Ectodermal cell (in vitro differentiated cells): ENCODE results near the gene NOL9.

ENCODE experiments used
- H3K27ac ChIP-seq: 2 replicates; pipeline ENCODE4 v1.7.0; 2013; ENCODE audit warnings: mild to moderate bottlenecking, low read depth, low read length; ENCODE audit not compliant: insufficient read depth, poor library complexity, severe bottlenecking
- H3K27me3 ChIP-seq: 2 replicates; pipeline ENCODE4 v1.7.0; 2013; ENCODE audit warnings: mild to moderate bottlenecking, low read length; ENCODE audit not compliant: insufficient read depth, control insufficient read depth, poor library complexity, severe bottlenecking
- H3K36me3 ChIP-seq: one replicate; pipeline ENCODE4 v1.7.0; 2013; ENCODE audit warnings: low read length; ENCODE audit not compliant: control insufficient read depth, insufficient read depth
- H3K4me1 ChIP-seq: one replicate; pipeline ENCODE4 v1.7.0; 2013; ENCODE audit warnings: low read length; ENCODE audit not compliant: control insufficient read depth, insufficient read depth
- H3K4me3 ChIP-seq: 2 replicates; pipeline ENCODE4 v1.7.0; 2013; ENCODE audit warnings: low read depth, low read length, control low read depth; ENCODE audit not compliant: insufficient read depth
- H3K9me3 ChIP-seq: 2 replicates; pipeline ENCODE4 v1.7.0; 2013; ENCODE audit warnings: mild to moderate bottlenecking, low read length, moderate library complexity; ENCODE audit not compliant: control insufficient read depth
- WGBS, 2 experiments: methylation state at CpG; one replicate each; pipeline ENCODE4 v1.1.7; 2013; ENCODE audit warnings: missing lambda C conversion rate in 2 of 2; 5-methylcytosine and 5-hydroxymethylcytosine counted together

Gene NOL9

GRCh38 chr1:6588893-6589520, 34.7 kb upstream of the NOL9 start:
- WGBS, 2 experiments = 93 to 95% methylated on average over 24 of the region's 24 CpGs
- H3K36me3 ChIP-seq = peaks cover 20% of the 10 kb centered on the region
- no peaks in the 10 kb centered on the region for H3K4me1 ChIP-seq
- H3K4me3 ChIP-seq = no peak overlapping the region
- no peak overlapping the region for H3K27ac ChIP-seq
- H3K9me3 ChIP-seq = no peaks in the 10 kb centered on the region
- no peaks in the 10 kb centered on the region for H3K27me3 ChIP-seq

GRCh38 chr1:6588128-6588892, 34.0 kb upstream of the NOL9 start:
- no peaks in the 10 kb centered on the region for H3K9me3 ChIP-seq
- H3K27ac ChIP-seq = no peak overlapping the region
- no peak overlapping the region for H3K4me3 ChIP-seq
- H3K36me3 ChIP-seq = peaks cover 18% of the 10 kb centered on the region
- 93 to 95% methylated on average over 25 of the region's 25 CpGs for WGBS, 2 experiments
- no peaks in the 10 kb centered on the region for H3K4me1 ChIP-seq
- H3K27me3 ChIP-seq = no peaks in the 10 kb centered on the region

DNA sequence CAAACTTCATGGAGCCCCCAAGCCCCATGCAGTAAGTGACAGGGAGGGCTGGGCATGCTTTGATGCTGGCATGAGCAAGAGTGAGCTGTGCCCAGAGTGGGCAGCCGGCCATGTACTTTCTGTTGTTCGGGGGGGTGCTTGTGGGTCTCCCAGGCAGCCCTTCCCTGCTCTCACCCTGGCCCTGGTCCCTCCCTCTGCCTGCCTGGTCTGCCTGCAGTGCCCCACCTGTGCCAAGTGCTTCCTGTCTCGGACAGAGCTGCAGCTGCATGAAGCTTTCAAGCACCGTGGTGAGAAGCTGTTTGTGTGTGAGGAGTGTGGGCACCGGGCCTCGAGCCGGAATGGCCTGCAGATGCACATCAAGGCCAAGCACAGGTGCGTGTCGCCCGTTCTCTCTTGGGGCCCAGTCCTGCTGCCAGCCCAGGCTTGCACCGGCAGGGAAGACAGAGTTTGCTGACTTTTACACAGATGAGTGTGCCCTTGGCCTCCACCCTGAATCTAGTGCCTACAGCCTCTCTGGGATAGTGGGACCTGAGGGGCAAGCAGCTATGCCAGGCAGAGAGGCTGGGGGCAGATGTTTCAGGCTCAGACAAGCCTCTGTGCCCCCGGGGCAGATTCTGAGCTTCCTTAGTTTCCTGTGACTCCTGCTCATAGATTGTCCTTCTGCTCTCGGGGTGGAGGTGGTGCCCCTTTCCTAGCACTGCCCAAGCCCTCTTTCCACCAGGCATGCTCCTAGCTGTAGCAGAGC, 33.1 kb upstream of the NOL9 start:
- Histone ChIP-seq H3K27me3 (no peaks in the 10 kb centered on the region), H3K4me3 (no peak overlapping the region), H3K4me1 (no peaks in the 10 kb centered on the region), H3K9me3 (no peaks in the 10 kb centered on the region), H3K27ac (no peak overlapping the region), H3K36me3 (peaks cover 18% of the 10 kb centered on the region)
- 94 to 96% methylated on average over 13 of the region's 13 CpGs for WGBS, 2 experiments

DNA sequence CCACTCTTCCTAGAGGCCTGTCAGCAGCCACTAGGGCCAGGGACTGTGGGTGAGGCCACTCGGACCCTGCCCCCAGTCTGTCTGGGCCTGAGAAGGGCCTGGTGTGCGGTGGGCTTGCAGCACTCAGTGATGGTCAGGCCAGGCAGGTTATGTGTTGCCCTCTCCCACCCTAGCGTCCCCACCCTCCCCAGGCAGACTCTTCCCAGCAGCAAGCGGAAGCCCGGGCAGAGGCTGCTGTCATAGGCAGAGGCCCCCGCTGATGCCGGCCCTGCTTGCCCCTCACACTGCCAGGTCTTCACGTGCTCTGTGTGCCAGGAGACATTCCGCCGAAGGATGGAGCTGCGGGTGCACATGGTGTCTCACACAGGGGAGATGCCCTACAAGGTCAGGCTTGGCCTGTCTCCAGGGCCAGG, 32.1 kb upstream of the NOL9 start:
- Histone ChIP-seq H3K4me3 (no peak overlapping the region), H3K9me3 (no peaks in the 10 kb centered on the region), H3K27me3 (no peaks in the 10 kb centered on the region), H3K27ac (no peak overlapping the region), H3K36me3 (peaks cover 18% of the 10 kb centered on the region), H3K4me1 (no peaks in the 10 kb centered on the region)
- WGBS, 2 experiments = 94 to 95% methylated on average over 11 of the region's 11 CpGs

DNA sequence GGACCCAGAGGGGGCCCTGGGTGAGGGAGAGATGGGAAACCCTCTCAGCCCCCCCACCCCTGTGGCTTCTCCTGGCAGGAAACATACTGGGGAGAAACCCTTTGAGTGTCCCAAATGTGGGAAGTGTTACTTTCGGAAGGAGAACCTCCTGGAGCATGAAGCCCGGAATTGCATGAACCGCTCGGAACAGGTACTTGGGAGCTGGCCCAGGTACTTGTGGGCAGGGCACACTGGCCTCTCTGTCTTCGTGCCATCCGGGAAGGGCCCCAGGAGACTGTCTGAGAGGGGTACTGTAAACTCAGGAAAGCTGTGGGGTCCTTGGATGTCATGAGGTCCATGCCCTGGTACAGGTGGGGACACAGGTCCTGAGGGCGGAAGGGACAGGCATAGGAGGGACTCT, 31.5 kb upstream of the NOL9 start:
- peaks cover 2% of the 10 kb centered on the region for H3K4me1 ChIP-seq
- WGBS, 2 experiments = 92% methylated on average over 7 of the region's 7 CpGs
- no peaks in the 10 kb centered on the region for H3K9me3 ChIP-seq
- no peaks in the 10 kb centered on the region for H3K27me3 ChIP-seq
- H3K27ac ChIP-seq = no peak overlapping the region
- no peak overlapping the region for H3K4me3 ChIP-seq
- peaks cover 18% of the 10 kb centered on the region for H3K36me3 ChIP-seq

- 88 to 89% methylated on average over 12 of the region's 12 CpGs for WGBS, 2 experiments
- Histone ChIP-seq H3K27me3 (no peaks in the 10 kb centered on the region), H3K9me3 (no peaks in the 10 kb centered on the region), H3K4me1 (peaks cover 9% of the 10 kb centered on the region), H3K36me3 (peaks cover 16% of the 10 kb centered on the region), H3K27ac (no peak overlapping the region), H3K4me3 (no peak overlapping the region)
Observed at GRCh38 chr1:6585081-6585722, 30.9 kb upstream of the NOL9 start.

GRCh38 chr1:6584126-6585080, 30.1 kb upstream of the NOL9 start:
- Histone ChIP-seq H3K9me3 (no peaks in the 10 kb centered on the region), H3K36me3 (peaks cover 14% of the 10 kb centered on the region), H3K27ac (no peak overlapping the region), H3K4me3 (no peak overlapping the region), H3K27me3 (no peaks in the 10 kb centered on the region), H3K4me1 (peaks cover 11% of the 10 kb centered on the region)
- 86 to 91% methylated on average over 21 of the region's 21 CpGs for WGBS, 2 experiments

GRCh38 chr1:6582370-6582769, 28.1 kb upstream of the NOL9 start:
- peaks cover 17% of the 10 kb centered on the region for H3K4me1 ChIP-seq
- 92 to 97% methylated on average over 1 of the region's 1 CpG for WGBS, 2 experiments
- peaks cover 3% of the 10 kb centered on the region for H3K36me3 ChIP-seq
- no peak overlapping the region for H3K27ac ChIP-seq
- no peaks in the 10 kb centered on the region for H3K9me3 ChIP-seq
- no peak overlapping the region for H3K4me3 ChIP-seq
- H3K27me3 ChIP-seq = no peaks in the 10 kb centered on the region

DNA sequence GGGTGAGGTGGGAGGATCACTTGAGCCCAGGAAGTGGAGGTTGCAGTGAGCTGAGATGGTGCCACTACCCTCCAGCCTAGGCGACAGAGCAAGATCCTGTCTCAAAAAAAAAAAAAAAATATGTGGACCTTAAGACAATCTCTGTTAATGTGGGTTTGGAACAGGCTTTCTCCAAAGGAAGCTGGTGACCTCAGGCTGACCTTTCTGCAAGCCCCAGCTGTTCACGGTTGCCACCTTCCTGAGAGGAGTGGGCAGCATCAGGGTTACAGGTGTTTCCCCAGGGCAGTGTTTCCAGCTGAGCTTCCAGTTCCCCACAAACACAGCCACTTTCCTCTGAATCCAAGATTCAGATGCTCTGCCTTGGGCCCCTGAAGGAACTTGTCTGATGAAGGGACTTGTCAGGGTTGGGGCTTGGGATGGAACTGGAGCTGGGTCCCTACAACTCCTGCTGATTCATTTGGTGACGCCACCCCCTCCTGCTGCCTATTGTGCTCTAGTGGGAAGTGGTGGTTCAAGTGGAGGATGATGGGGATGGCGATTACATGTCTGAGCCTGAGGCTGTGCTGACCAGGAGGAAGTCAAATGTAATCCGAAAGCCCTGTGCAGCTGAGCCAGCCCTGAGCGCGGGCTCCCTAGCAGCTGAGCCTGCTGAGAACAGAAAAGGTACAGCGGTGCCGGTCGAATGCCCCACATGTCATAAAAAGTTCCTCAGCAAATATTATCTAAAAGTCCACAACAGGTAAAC, 27.4 kb upstream of the NOL9 start:
- Histone ChIP-seq H3K27ac (no peak overlapping the region), H3K27me3 (no peaks in the 10 kb centered on the region), H3K4me1 (peaks cover 17% of the 10 kb centered on the region), H3K36me3 (no peaks in the 10 kb centered on the region), H3K9me3 (no peaks in the 10 kb centered on the region), H3K4me3 (no peak overlapping the region)
- 94% methylated on average over 10 of the region's 10 CpGs for WGBS, 2 experiments
